H1 (cell line): ENCODE data around the gene PTPRT. TPM values are rescaled to one million over a fixed set of nuclear protein-coding genes. Genes with fewer than 3 reads are reported as not detected.

ENCODE experiments used
- CTCF ChIA-PET: fragments of 300-600 bp; sonication (Branson Sonifier 250); formaldehyde crosslinking; loops from one replicate; lab custom pipeline; 2021; ENCODE audit not compliant: partially characterized antibody; lab: Charles Lee
- POLR2A ChIA-PET: fragments of 300-600 bp; sonication (Branson Sonifier 250); formaldehyde crosslinking; loops from one replicate; lab custom pipeline; 2021; ENCODE audit warnings: inconsistent platforms; ENCODE audit not compliant: partially characterized antibody; lab: Charles Lee
- DNase-seq, 2 experiments: peaks; one replicate each; pipeline versions ENCODE4 v3.0.0 to v3.0.0-alpha.2; 2010 to 2022; ENCODE audit warnings: low spot score in 2 of 2, low read depth in 1 of 2, mixed read lengths in 1 of 2
- FAIRE-seq: peaks from 2 replicates; lab custom pipeline; 2011; peaks lifted over from hg19 to GRCh38; lab: Jason Lieb, UNC
- H2AFZ ChIP-seq: 2 replicates; pipeline ENCODE4 v1.8.1; 2012; ENCODE audit warnings: low read length, inconsistent platforms
- H2AK5ac ChIP-seq: 2 replicates; pipeline ENCODE4 v1.6.1; 2013; ENCODE audit warnings: low read depth, low read length
- H2BK120ac ChIP-seq: replicated peaks from 2 replicates; pipeline ENCODE3; 2013; ENCODE audit warnings: low read depth, low read length, inconsistent platforms
- H2BK12ac ChIP-seq: 2 replicates; pipeline ENCODE4 v1.6.1; 2013; ENCODE audit warnings: low read depth, low read length
- H2BK15ac ChIP-seq: 2 replicates; pipeline ENCODE4 v1.6.1; 2013; ENCODE audit warnings: low read length
- H2BK20ac ChIP-seq: 2 replicates; pipeline ENCODE4 v1.6.1; 2013; ENCODE audit warnings: low read length
- H2BK5ac ChIP-seq: 2 replicates; pipeline ENCODE4 v1.6.1; 2013; ENCODE audit warnings: low read depth, low read length
- H3K14ac ChIP-seq: 2 replicates; pipeline ENCODE4 v1.6.1; 2013; ENCODE audit warnings: inconsistent platforms; ENCODE audit not compliant: insufficient read length
- H3K18ac ChIP-seq: 2 replicates; pipeline ENCODE4 v1.6.1; 2013; ENCODE audit warnings: low read length; ENCODE audit errors: extremely low read depth
- H3K23ac ChIP-seq: 2 replicates; pipeline ENCODE4 v1.6.1; 2013; ENCODE audit warnings: inconsistent platforms; ENCODE audit not compliant: insufficient read length
- H3K23me2 ChIP-seq: 2 replicates; pipeline ENCODE4 v1.6.1; 2013; ENCODE audit warnings: low read depth, low read length
- H3K27ac ChIP-seq: 2 replicates; pipeline ENCODE4 v1.6.1; 2011; ENCODE audit warnings: low read depth, low read length, inconsistent platforms
- H3K27me3 ChIP-seq, 4 experiments: replicated peaks in 1 of 4; 1 replicate in 1 of 4; 2 replicates in 3 of 4; pipeline versions ENCODE4 v1.6.1 to v1.8.1; 2011 to 2013; ENCODE audit warnings: low read length in 3 of 4, mild to moderate bottlenecking in 3 of 4, inconsistent platforms in 2 of 4, mixed read lengths in 2 of 4, moderate library complexity in 1 of 4; ENCODE audit not compliant: control insufficient read depth in 3 of 4, insufficient read depth in 3 of 4; ENCODE audit errors: extremely low read depth in 1 of 4
- H3K36me3 ChIP-seq, 4 experiments: 2 replicates each; pipeline versions ENCODE4 v1.6.1 to v1.8.1; 2011 to 2013; ENCODE audit warnings: mild to moderate bottlenecking in 4 of 4, low read length in 3 of 4, moderate library complexity in 2 of 4, control low read depth in 1 of 4, inconsistent platforms in 1 of 4; ENCODE audit not compliant: insufficient read depth in 4 of 4, control insufficient read depth in 2 of 4
- H3K4ac ChIP-seq: replicated peaks from 2 replicates; pipeline ENCODE3; 2013; ENCODE audit warnings: low read length, low read depth, mixed read lengths, inconsistent platforms; ENCODE audit not compliant: insufficient read length
- H3K4me1 ChIP-seq, 4 experiments: replicated peaks in 1 of 4; 1 replicate in 1 of 4; 2 replicates in 3 of 4; pipeline versions ENCODE4 v1.6.1 to v1.8.1; 2011 to 2013; ENCODE audit warnings: low read length in 3 of 4, inconsistent platforms in 2 of 4, mixed read lengths in 1 of 4; ENCODE audit not compliant: insufficient read depth in 4 of 4, control insufficient read depth in 3 of 4
- H3K4me2 ChIP-seq, 2 experiments: 2 replicates each; pipeline versions ENCODE4 v1.6.1 to v1.8.1; 2011 to 2013; ENCODE audit warnings: low read depth in 2 of 2, low read length in 2 of 2, control low read depth in 1 of 2, inconsistent platforms in 1 of 2, mild to moderate bottlenecking in 1 of 2; ENCODE audit not compliant: insufficient read depth in 1 of 2
- H3K4me3 ChIP-seq, 4 experiments: fragments of 200-600, 300-600 bp in 1 of 4; sonication (generic), shearing (Covaris generic), sonication (Bioruptor Twin) in 1 of 4; 2 replicates each; pipeline versions ENCODE4 v1.5.1 to v1.8.1; 2011 to 2016; ENCODE audit warnings: low read length in 4 of 4, low read depth in 3 of 4, control low read depth in 2 of 4, inconsistent platforms in 2 of 4, mild to moderate bottlenecking in 2 of 4, mixed read lengths in 1 of 4, moderate library complexity in 1 of 4; ENCODE audit not compliant: insufficient read depth in 2 of 4; ENCODE audit errors: extremely low read depth in 1 of 4
- H3K56ac ChIP-seq: replicated peaks from 2 replicates; pipeline ENCODE3; 2013; ENCODE audit warnings: low read depth, mild to moderate bottlenecking, mixed read lengths, low read length, inconsistent platforms; ENCODE audit not compliant: insufficient read length
- H3K79me1 ChIP-seq: 2 replicates; pipeline ENCODE4 v1.6.1; 2013; ENCODE audit warnings: low read depth, low read length, control low read depth
- H3K79me2 ChIP-seq, 2 experiments: 2 replicates each; pipeline versions ENCODE4 v1.6.1 to v1.8.1; 2012 to 2013; ENCODE audit warnings: low read length in 2 of 2, mild to moderate bottlenecking in 2 of 2, inconsistent platforms in 1 of 2; ENCODE audit not compliant: insufficient read depth in 2 of 2, control insufficient read depth in 1 of 2
- H3K9ac ChIP-seq, 4 experiments: replicated peaks in 1 of 4; 1 replicate in 1 of 4; 2 replicates in 3 of 4; pipeline versions ENCODE4 v1.6.1 to v1.8.1; 2011 to 2013; ENCODE audit warnings: low read depth in 3 of 4, low read length in 3 of 4, control low read depth in 2 of 4, mild to moderate bottlenecking in 2 of 4, moderate library complexity in 2 of 4, inconsistent platforms in 1 of 4; ENCODE audit errors: extremely low read depth in 1 of 4
- H3K9me3 ChIP-seq, 2 experiments: 2 replicates each; pipeline versions ENCODE4 v1.6.1 to v1.8.1; 2012 to 2013; ENCODE audit warnings: mild to moderate bottlenecking in 2 of 2, moderate library complexity in 2 of 2, control low read depth in 1 of 2, inconsistent platforms in 1 of 2, low read depth in 1 of 2, low read length in 1 of 2, mixed read lengths in 1 of 2; ENCODE audit not compliant: insufficient read depth in 2 of 2
- H4K20me1 ChIP-seq, 2 experiments: replicated peaks in 1 of 2; 2 replicates each; pipeline versions ENCODE3 to v1.8.1; 2011 to 2013; ENCODE audit warnings: inconsistent platforms in 2 of 2, low read length in 2 of 2, mild to moderate bottlenecking in 1 of 2; ENCODE audit not compliant: insufficient read depth in 2 of 2, control insufficient read depth in 1 of 2
- H4K5ac ChIP-seq: 2 replicates; pipeline ENCODE4 v1.6.1; 2013; ENCODE audit warnings: low read length, low read depth, mixed read lengths, inconsistent platforms; ENCODE audit not compliant: insufficient read length
- H4K8ac ChIP-seq: 2 replicates; pipeline ENCODE4 v1.8.0; 2013; ENCODE audit warnings: mild to moderate bottlenecking, moderate library complexity, low read length, inconsistent platforms; ENCODE audit not compliant: insufficient read depth; ENCODE audit errors: extremely low read depth
- H4K91ac ChIP-seq: replicated peaks from 2 replicates; pipeline ENCODE3; 2013; ENCODE audit warnings: low read length, mixed read lengths, inconsistent platforms; ENCODE audit not compliant: insufficient read length
- CHD1 ChIP-seq: IDR thresholded peaks from 2 replicates; pipeline ENCODE4 v1.6.1; 2012; ENCODE audit warnings: low read depth, low read length, improper control_type of control experiment
- HDAC2 ChIP-seq, 2 experiments: fragments of 300-600 bp in 1 of 2; sonication (generic) in 1 of 2; IDR thresholded peaks; 2 replicates each; pipeline ENCODE4 v1.6.1; 2011 to 2012; ENCODE audit warnings: low read depth in 2 of 2, low read length in 2 of 2, mild to moderate bottlenecking in 2 of 2, moderate library complexity in 2 of 2, borderline replicate concordance in 1 of 2, inconsistent platforms in 1 of 2
- HDAC6 ChIP-seq: IDR thresholded peaks from one replicate; pipeline ENCODE4 v1.7.1; 2012; ENCODE audit warnings: low read depth, mild to moderate bottlenecking, inconsistent platforms, low read length, moderate library complexity
- NANOG ChIP-seq: IDR thresholded peaks from 2 replicates; pipeline ENCODE4 v1.6.1; 2011; ENCODE audit warnings: low read length, low read depth, mild to moderate bottlenecking, inconsistent platforms; ENCODE audit not compliant: insufficient read depth, poor library complexity, severe bottlenecking
- PHF8 ChIP-seq: fragments of 200-600 bp; sonication (generic); conservative IDR thresholded peaks from 2 replicates; pipeline ENCODE4 v1.7.1; 2012; ENCODE audit warnings: low read depth, mild to moderate bottlenecking, inconsistent platforms, low read length, moderate library complexity
- POLR2AphosphoS5 ChIP-seq: IDR thresholded peaks from 2 replicates; pipeline ENCODE4 v1.6.1; 2011; ENCODE audit warnings: low read depth, low read length
- SP4 ChIP-seq: IDR thresholded peaks from 2 replicates; pipeline ENCODE4 v1.6.1; 2012; ENCODE audit warnings: low read length, inconsistent platforms
- SRF ChIP-seq: IDR thresholded peaks from 2 replicates; pipeline ENCODE4 v1.6.1; 2011; ENCODE audit warnings: mild to moderate bottlenecking, low read depth, low read length, moderate library complexity
- YY1 ChIP-seq: IDR thresholded peaks from 2 replicates; pipeline ENCODE4 v1.6.1; 2011; ENCODE audit warnings: low read depth, mild to moderate bottlenecking, low read length
- WGBS, 2 experiments: shearing (Covaris generic) in 1 of 2; methylation state at CpG; one replicate each; pipeline versions ENCODE4 v1.1.6 to v1.1.7; 2013 to 2015; ENCODE audit warnings: low lambda C conversion rate in 2 of 2, mixed read lengths in 2 of 2, inconsistent platforms in 1 of 2, low coverage in 1 of 2, missing lambda C conversion rate in 1 of 2; ENCODE audit not compliant: insufficient replicate concordance in 2 of 2, insufficient coverage in 1 of 2, insufficient read length in 1 of 2; ENCODE audit errors: extremely low coverage in 1 of 2, missing lambda C conversion rate in 1 of 2; 5-methylcytosine and 5-hydroxymethylcytosine counted together
- polyA plus RNA-seq, 7 experiments: library from polyadenylated mRNA; depleted of rRNA in 3 of 7; stranded (reverse) in 5 of 7; unstranded in 2 of 7; fragments of >200 nt in 5 of 7; fragments of 200-250 nt in 2 of 7; gene quantifications; 1 replicate in 5 of 7; 2 replicates in 1 of 7; 4 replicates in 1 of 7; pipeline versions ENCODE4 v1.2.1 to v1.2.3, GENCODE V29; 2011 to 2013; ENCODE audit warnings: missing spikeins in 2 of 7, mixed read lengths in 2 of 7
- total RNA-seq: library from RNA; stranded (reverse); fragmentation: NEBNext Ultra II Directional; extraction: Animal tissue kit (Norgen Biotek cat#: 25700); gene quantifications from 2 replicates; pipeline ENCODE4 v1.2.1, GENCODE V29; 2021

Gene PTPRT
- total and polyA plus RNA-seq, 2 of the 8 experiments (the other 6 are each of a cell fraction or from before 2014, with no cell fraction given), result 0.33 to 1.8 TPM

DNA sequence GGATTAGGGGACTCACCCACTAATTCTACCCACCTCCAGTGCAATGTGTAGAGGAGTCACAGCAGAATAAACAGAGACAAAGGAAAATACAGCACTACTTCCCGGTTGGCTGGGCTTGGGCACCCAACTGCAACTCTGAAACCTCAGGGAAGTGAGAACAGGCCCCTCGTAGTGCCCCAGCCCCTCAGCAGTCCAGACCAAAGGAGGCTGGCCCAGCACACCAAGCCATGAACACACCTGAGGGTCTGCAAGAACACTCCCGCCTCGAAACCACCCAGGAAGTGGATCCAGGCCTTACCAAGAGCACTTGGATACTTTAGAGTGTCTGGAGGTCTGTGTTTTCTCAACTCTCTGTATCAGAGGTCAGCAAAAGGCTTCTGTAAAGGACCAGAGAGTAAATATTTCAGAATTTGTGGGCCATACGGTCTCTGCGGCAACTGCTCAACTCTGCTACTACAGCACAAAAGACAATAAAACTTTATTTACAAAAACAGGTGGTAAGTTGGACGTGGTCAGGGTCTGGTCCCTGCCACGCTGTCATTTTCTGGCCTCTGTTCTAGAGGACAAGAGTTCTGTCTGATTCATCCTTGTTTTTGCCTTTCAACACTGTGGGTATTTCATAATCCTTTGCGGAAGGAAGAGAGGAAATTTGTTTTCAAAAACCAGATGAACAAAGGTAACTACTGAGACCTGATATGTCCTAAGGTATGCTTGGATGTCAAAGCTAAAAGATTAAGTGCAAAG is 154.6 kb downstream of the PTPRT start:
- Histone ChIP-seq H2AK5ac (no peak overlapping the region), H4K8ac (no peak overlapping the region), H3K79me2 (no peaks in the 10 kb centered on the region), H3K56ac (no peak overlapping the region), H3K27me3 (no peaks in the 10 kb centered on the region), H2BK15ac (no peak overlapping the region), H3K27ac (no peak overlapping the region), H3K4ac (no peak overlapping the region), H2BK12ac (no peak overlapping the region), H3K4me2 (no peak overlapping the region), H3K79me1 (no peaks in the 10 kb centered on the region), H3K14ac (no peak overlapping the region), H3K9me3 (no peaks in the 10 kb centered on the region), H3K36me3 (no peaks in the 10 kb centered on the region), H2BK20ac (no peak overlapping the region), H4K20me1 (no peaks in the 10 kb centered on the region), H3K4me3 (no peak overlapping the region), H2BK120ac (no peak overlapping the region), H3K18ac (no peak overlapping the region), H3K9ac (no peak overlapping the region), H4K91ac (no peak overlapping the region), H3K23ac (no peak overlapping the region), H3K23me2 (no peaks in the 10 kb centered on the region), H2BK5ac (no peak overlapping the region), H4K5ac (no peak overlapping the region), H3K4me1 (no peaks in the 10 kb centered on the region)
- WGBS, 2 experiments, result 92% methylated on average over 9 of the region's 9 CpGs; no CpG with 5 or more reads in 1 of the 2 experiments
- DNase-seq (no peak), FAIRE-seq (no peak)
- ChIA-PET CTCF (interaction anchor here (0.5 to 1.1 kb wide), 2 partner anchors 18 to 93 kb away, joined by 3 to 5 read pairs; no protein-coding TSS in a partner anchor), POLR2A (no interaction called here)
- no peak for TF ChIP-seq PHF8
- TF ChIP-seq NANOG, result no peak
- no peak for TF ChIP-seq SP4
- no peak for TF ChIP-seq CHD1
- TF ChIP-seq HDAC6, result no peak
- no peak for TF ChIP-seq POLR2AphosphoS5
- TF ChIP-seq YY1, result no peak
- TF ChIP-seq SRF, result no peak
- TF ChIP-seq HDAC2 (IDR thresholded peaks at IDR 0.05; ENCODE audit: borderline replicate concordance in 1 of 2, low read depth in 2 of 2, low read length in 2 of 2), result no peak
- TF ChIP-seq, all 59 proteins: peak for 0
- H2AFZ ChIP-seq, result no peak overlapping the region
